ENCODE measurements around the gene ZNF232.
"Not testable (repeated sequence)": the region's sequence is repeated elsewhere in the genome, so short reads cannot be mapped to it uniquely, and the experiment has no call there.

ZNF232 gene

DNA sequence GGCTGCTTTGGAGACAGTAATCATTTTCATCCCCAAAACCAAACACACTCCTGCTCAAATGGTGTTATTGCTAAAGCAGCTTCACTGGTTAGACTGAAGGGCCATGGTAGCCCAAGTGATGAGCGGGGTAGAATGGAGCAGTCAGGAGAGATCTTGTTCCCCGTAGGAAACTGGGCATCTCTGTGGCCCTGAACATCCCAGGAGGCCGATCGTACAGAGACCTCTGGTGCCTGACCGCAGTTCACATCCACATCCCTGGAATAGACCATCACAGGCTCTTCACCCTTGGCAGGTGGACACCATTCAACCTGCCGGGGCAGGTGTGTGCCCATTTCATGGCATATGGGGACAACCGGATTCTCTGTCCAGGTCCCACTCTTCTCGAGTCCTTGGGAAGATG is 18.1 kb upstream of the ZNF232 start:
- DNase-seq (ENCODE audit: low spot score): not testable (repeated sequence)

DNA sequence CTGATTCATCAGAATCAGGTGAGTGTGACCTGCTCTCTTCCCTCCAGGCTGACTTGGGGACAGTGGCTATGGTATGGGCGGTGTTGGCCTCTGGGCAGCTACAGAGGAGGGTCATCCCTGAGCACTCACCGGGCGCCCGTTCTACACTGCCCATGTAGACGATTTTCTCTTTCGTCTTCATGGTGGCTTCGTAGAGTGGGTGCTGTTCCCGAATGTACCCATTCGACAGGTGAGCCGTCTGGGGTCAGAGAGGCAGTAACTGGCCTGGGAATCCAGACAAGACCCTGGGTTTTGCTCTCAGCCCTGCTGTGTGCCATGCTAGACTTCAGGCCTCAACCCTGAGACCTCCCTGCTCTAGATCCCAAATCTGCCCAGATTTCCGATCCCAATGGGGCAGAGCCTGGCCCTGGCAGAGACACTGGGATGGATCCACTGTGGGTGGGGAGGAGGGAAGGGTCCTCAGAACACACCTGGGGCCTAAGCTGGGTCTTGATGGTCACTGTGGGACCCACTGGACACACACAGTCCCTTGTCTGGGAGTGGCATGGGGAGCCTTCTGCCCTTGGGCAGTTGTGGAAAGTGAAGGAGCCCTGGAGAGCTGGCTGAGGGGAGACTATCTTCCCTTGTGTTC is 17.3 kb upstream of the ZNF232 start:
- no peak for DNase-seq (ENCODE audit: low spot score)

DNA sequence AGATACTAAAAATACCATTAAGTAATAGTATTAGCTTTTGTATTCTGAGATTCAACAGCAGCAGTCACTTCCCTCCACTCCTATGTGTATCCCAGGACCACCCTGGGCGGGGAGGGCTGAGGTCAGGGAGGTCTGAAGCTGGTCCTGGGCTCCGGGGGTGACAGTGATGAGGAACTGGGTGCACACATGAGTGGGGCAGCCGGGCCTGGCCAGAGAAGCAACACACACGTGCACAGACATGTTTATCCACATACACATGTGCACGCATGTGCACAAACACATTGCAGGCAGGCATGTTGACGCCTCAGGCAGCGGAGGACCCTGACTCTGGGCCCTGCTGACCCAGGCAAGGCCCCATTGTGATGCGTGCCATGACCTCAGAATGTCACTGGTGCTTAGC is 16.7 kb upstream of the ZNF232 start:
- DNase-seq (ENCODE audit: low spot score): not testable (repeated sequence)

DNA sequence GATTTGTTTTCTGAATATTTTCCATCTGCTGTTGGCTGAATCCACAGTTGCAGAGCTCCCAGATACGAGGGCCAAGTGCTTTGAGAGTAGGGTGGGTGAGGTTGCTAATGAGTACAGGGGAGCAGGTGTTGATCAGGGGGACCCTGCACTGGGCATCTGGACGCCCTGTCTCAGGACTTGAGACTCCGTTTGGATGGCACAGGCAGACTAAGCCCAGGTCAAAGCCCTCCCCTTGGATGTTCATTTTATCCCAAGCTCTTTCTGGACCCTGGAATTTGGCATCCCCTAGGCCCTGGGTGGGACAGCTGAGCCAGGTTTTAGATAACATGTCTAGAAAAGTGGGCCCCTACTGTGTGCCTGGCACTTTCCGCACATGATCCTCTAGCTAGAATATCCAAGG is 16.2 kb upstream of the ZNF232 start:
- no peak for DNase-seq (ENCODE audit: low spot score)

DNA sequence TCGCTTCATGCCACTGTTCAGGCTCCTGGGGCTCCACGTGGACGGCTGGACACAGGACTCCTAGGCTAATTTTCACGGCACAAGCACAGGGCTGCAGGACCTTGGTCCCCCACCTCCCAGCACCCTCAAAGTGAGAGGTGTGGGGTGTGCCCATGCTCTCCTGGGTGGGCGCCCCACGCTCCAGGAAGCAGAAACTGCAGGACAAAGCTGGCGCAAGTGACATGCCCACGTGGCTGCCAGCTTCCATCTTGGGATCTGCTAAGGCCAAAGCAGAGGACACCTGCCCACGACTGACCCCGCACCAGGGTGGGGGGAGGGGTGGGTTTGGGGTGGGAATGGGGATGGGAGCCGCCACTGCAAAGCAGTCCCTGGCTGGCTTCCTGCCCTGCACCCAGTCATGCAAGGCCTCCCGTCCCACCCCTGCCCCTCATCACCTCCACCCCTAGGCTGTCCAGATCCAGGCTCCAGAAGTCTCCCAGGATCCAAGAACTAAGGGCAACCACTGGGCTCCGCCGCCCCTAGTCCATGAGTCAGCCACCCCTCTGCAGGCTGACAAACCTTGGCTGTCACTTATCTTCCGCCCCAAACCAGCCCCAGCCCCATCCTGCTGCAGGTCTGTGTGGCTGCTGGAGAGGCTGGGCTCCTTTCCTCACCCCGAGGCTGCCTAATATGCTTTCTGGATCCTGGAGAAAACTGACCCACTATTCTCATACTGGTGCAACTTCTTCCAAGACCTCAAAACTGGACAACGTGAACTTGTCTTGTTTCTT is 15.2 kb upstream of the ZNF232 start:
- DNase-seq (ENCODE audit: low spot score): no peak

DNA sequence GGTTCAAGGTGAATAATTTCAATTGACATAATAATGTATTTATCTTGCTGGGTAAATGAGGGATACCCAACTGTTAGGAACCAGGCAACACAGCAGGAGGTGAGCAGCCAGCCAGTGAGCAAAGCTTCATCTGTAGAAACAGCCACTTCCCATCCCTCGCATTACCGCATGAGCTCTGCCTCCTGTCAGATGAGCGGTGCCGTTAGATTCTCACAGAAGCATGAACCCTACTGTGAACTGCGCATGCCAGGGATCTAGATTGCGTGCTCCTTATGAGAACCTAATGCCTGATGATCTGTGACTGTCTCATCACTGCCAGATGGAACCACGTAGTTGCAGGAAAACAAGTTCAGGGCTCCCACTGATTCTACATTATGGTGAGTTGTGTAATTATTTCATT is 13.2 kb upstream of the ZNF232 start:
- not testable (repeated sequence) for DNase-seq (ENCODE audit: low spot score)

DNA sequence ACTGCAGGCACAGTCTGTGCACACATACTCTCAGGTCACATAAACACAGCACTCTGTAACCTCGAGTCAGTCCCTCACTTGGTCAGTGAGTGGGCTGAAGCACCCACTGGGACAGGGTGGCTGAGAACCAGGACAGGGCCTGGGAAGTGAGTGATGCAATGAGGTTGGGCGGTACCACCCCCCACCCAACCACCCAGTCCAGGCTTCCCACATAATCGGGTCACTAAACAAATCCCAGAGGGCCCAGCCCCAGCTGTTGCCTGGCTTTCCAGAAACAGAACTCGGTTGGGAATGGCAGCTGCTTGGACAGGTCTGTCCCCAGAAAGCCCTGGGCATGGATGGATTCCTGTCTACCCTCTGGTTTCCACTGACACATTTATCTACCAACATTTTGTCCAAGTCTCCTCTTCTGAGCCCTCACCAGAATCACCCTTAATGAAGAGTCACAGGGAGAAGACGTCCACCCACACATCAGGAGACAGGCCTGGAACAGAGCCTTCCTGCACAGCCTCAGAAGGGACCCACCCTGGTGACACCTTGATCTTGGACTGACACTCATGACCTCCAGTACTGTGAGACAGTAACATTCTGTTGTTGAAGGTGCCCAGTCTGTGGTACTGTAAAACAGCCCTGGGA is 12.6 kb upstream of the ZNF232 start:
- not testable (repeated sequence) for DNase-seq (ENCODE audit: low spot score)

DNA sequence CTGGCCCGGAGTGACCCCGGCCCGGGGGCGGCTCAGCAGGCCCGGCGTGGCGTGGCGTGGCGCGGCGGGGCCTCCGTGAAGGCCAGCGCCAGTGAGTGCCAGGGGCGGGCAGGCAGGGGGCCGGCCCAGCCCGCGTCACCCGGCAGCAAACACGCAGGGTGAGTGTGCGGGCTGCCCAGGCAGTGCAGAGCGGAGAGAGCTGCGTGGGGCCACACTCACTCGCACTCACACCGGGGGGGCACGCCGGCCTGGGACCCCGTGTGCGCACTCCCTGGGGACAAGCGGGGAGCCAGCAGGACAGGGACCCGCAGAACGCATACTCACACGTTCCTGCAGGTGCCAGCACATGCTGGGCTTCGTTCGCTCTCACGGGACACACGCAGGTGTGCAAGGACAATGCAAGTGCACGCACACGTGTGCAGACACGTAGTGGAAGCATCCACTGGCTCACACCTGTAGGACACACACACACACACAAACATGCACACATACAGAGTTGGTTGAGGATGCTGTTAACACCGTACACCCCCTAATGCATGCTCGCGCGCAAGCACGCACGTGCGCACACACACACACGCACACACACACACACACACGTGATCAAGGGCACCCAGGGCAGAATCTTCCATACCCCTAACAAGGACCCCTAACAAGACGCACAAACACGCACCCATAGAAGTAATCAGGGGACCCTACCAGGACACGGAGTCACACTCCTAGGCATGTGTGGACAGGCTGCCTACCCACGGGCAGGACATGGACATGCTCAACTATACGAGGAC is 11.9 kb upstream of the ZNF232 start:
- no peak for DNase-seq (ENCODE audit: low spot score)

DNA sequence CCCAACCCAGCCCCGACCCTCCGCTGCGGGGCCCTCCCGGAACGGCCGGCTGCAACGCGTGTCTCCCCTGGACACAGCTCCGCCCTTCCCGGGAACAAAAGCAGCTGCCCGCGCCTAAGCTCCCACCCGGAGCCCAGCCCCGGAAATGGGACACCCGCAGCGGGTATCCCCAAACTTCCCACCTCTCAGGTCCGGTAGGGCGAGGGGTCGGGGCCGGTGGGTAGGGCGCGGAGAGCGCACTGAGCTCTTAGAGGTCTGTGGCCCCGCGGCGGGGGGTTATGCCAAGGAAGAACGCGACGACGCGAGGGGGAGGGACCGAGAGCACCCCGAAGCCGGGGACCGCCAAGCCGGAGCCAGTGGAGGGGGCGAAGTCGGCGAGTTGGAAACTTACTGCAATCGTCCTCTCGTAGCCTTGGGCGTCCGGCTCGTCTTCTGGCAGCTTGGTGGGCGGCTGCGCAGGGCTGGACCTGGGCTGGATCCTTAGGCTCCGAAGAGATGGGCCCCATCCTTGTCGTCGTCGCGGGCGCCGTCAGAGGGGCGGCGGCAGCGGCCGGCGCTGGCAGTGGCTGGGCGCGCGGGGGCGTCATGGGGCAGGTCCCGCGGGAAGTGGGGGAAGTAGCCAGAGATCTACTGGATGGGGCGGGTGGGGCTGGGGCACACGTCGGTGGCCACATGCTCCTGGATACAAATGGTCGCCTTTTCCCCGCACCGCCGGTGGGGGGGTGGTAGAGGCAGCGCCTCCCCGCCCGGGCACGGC is 11.1 kb upstream of the ZNF232 start:
- DNase-seq (ENCODE audit: low spot score): peak; percentile 48

DNA sequence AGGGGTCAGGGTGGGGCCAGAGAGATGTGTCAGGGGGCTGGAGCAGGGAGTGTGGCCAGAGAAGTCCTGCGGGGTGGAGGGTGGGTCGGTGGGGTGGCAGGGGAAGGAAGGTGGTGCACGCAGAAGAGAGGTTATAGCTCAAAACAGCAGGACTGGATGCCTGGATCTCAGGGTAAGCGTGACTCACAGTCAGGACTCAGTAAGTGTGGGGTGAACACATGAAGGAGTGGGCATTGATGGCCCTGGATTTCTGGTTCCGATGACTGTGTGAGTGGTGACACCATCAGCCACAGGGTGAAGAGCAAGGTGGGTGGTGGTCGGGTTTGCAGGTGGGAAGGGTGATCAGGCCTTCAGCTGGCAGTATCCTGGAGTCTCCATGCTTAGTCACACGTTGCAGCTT is 10.4 kb upstream of the ZNF232 start:
- DNase-seq (ENCODE audit: low spot score): not testable (repeated sequence)

DNA sequence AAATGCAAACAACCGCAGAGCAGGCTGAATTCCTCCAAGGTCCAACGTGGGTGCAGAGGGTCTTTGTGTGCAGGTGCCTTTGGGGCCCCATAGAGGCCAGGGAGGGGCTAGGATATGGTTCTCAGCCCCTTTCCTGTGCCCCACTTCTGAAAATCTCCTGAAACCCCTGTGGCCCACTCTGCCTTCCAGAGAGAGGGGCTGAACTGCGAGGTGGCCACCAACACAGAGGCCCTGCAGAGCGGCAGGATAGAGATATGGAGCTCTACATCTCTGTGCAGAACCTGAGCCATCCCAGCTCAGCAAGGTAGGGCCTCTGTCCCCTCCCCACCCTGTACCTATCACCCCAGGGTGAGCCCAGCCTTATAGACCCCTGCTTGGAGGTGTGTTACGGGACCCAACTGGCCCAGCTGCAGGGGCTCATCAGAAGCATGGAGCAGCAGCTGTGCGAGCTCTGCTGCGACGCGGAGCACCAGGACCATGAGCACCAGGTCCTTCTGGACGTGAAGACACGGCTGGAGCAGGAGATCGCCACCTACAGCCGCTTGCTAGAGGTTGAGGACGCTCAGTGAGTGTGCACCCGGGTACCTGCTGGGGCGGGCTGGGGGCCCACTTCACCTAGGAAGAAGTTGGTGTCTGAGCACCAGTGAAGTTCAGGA is 9.6 kb upstream of the ZNF232 start:
- DNase-seq (ENCODE audit: low spot score): no peak

DNA sequence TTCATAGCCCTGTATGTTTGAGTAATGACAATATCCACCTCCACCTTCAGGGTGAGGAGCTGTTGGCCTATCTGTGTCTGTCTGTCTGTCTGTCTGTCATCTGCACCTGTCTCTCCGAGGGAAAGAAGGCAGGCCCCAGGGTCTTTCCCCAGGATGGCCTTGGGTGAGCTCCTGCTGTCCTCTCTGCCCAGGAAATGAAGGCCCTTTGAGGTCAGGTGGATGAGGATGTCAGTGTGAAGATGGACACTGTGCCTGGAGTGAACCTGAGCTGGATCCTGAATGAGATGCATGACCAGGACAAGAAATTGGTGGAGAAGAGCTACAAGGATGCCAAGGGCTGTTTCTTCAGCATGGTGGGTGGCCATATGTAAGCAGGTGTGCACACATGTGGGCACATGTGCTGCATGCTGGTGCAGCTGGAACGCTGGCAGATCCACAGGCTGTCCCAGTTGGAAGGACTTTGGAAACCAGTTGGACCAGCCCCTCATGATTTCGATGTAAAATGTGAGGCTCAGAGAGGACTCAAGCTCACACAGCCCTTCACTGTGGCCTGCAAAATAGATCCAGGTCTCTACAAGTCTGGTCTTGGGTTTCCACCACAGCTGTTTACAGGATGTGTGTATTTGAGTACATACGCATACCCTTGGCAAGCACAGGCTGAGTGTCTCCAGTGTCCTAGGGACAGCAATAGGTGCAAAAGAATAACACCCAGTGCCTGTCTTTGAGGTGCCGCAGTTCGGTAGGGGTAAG is 8.9 kb upstream of the ZNF232 start:
- DNase-seq (ENCODE audit: low spot score): not testable (repeated sequence)

DNA sequence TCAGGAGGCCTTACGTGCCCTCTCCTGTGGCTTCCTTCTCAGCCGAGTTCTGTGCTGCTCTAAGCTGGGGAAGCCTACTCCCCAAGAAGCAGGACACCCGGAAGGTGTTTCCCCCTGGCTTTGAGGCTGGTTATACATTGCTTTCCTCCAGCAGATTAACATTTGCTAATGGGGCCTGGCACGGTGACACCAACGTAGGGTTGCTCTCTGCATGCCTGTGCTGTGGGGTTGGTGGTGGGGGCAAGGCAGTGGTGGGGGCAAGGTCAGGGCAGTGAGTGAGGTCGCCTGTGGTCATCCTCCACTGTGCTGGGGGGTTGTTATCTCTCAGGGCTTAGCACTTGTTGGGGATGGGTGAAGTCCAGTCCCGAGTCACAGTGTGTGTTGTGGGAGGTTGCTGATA is 8.4 kb upstream of the ZNF232 start:
- DNase-seq (ENCODE audit: low spot score): no peak

DNA sequence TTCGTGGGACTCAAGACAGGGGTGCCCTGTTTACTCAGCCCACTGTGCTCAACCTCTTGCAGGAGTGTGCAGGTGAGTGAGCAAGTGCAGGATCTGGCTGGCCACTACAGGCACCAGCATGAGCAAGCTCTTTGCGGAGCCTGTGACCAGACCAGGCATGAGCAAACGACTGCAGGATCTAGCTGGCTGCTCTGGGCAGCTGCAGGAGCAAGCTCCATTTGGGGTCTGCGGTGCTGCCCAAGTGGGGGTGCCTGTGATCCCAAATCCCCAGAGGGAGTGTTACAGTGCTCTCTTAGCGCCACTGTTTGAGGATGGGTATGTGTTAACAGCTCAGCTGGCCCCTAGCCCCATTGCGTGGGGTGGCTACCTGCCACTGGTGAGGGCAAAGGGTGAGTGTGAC is 6.5 kb upstream of the ZNF232 start:
- DNase-seq (ENCODE audit: low spot score): no peak

DNA sequence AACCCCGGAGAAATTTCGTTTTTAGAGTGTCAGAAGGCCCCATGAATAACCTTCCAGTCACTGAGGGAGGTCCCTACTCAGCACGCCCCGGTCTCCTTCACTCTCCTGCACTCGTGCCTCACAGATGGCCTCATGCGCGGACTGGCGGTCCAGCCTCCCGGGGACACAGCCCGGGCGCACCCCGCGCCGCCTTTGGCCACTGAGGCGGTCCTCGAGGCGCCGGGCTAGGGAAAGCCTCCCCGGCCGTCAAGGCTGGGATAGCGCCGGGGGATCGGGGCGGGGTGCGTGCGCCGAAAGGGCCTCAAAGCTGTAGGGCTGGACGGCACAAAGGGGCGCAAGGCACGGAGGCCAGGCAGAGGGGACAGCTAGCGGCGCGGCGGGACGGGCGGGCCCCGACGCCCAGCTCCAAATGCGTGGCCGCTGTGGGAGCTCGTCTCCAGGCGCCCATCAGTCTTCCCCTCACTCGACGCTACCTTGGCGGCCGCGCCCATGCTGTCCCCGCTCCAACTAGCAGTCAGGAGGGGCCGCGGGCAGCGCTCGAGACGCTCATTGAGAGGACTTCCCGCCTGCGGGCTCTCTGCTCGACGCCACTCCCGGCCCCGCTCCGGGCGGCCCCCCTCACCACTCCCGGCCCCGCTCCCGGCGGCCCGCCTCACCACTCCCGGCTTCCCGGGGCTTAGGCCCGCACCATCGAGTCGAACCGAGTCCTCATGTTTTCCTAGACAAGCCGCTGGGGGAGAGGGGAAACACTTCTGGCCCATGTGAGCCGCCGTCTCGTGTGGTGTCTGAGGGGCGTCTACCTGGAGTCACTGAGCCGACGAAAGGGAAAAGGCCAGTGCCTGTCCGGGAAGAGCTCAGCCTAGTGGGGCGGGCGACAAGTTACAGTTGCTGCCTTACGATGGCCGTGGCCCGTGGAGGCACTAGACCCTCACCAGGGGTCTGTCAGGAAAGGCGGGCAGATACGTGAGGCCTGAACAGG is 4.3 kb upstream of the ZNF232 start, which contains the start of gene USP6:
USP6 (plus strand) TSS at position 360 of the 979 bp plus-strand sequence. CDS start 14,336 bp downstream, outside the sequence.
- no peak for DNase-seq (ENCODE audit: low spot score)

DNA sequence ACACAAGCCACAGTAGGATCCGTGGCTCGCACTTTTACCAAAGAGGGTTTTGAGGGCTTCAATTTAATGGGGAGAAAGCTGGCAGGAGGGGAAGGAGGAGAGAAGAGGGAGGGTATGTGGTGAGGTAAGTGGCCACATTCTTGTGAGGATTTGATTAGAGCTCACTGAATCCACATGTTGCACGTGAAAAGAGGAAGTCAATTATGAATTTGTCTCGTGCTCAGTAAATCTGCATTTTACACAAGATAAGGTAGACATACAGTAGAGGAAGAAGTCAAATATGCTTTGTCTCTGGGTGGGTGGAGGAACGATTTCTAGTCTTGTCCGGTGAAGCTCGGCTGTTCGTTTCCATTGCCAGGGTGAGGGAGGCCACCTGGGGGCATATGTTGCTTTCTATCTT is 862 bp downstream of the ZNF232 start:
- no peak for DNase-seq (ENCODE audit: low spot score)

DNA sequence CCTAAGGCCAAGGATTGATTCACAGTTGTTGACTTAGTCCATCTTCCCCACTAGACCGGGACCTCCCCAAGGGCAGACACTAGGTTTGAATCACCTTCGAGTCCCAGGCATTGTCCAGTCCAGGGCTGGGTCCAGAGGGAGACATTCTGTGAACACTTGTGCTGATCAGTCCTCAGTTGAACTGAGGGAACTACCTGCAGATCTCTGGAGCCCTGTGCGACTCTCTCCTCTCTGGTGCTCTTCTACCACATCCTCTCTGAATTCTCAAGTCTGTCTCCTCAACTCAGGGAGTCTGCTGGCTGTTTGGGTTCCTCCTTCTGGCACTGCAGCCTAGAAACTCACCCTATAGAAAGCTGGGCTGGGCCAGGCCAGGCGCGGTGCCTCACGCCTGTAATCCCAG is 10.8 kb downstream of the ZNF232 start:
- no peak for DNase-seq (ENCODE audit: low spot score)

DNA sequence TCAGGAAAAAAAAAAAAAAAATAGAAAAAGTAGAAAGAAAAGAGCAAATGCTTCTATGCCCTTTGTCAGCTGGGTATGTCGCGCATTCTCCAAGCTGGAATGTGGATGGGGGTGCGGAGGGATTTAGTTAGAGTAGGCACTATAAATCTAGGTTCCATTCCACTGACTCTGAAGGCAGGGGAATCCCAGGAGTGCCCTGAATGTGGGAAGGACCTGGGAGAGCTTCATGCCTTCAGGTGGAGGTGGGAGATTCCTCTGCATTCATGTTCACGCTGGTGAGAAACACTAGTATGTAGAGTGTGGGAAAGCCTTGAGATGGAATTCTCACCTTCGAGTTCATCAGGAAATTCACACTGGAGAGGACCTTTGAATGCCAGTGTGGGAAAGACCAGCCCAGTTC is 12.4 kb downstream of the ZNF232 start:
- no peak for DNase-seq (ENCODE audit: low spot score)
